SU-DHL-6 (cell line): ENCODE data around the gene WDR86.
A peak's percentile ranks its signal among the peaks of the same experiment; 100 is the strongest.

Experiments
- H2AFZ ChIP-seq: fragments of 200-600 bp; sonication (generic); 2 replicates; pipeline ENCODE4 v1.6.1; 2014; ENCODE audit warnings: low read depth, mild to moderate bottlenecking, moderate library complexity, mixed read lengths, antibody characterized with exemption, low read length; ENCODE audit not compliant: severe bottlenecking
- H3F3A ChIP-seq: fragments of 200-600 bp; shearing (Covaris generic); 2 replicates; pipeline ENCODE4 v1.6.0; 2016; ENCODE audit warnings: antibody characterized with exemption, mild to moderate bottlenecking; ENCODE audit not compliant: insufficient read depth
- H3K27ac ChIP-seq: fragments of 200-600 bp; sonication (generic); 2 replicates; pipeline ENCODE4 v1.5.1; 2016; ENCODE audit warnings: low read depth, mild to moderate bottlenecking, low read length, moderate library complexity, mixed read lengths
- H3K27me3 ChIP-seq: fragments of 200-600 bp; sonication (generic), shearing (Covaris generic); 2 replicates; pipeline ENCODE4 v1.6.0; 2014; ENCODE audit warnings: mild to moderate bottlenecking, low read length
- H3K36me3 ChIP-seq: fragments of 200-600 bp; sonication (generic); 2 replicates; pipeline ENCODE4 v1.6.1; 2014; ENCODE audit warnings: mild to moderate bottlenecking, low read length, mixed read lengths
- H3K4me2 ChIP-seq: fragments of 300-600, 200-600 bp; shearing (Covaris generic), sonication (generic); 2 replicates; pipeline ENCODE4 v1.6.0; 2014; ENCODE audit warnings: low read length, low read depth, mild to moderate bottlenecking; ENCODE audit not compliant: poor library complexity, severe bottlenecking
- H3K4me3 ChIP-seq: fragments of 200-600 bp; sonication (generic); 2 replicates; pipeline ENCODE4 v1.5.1; 2014; ENCODE audit warnings: antibody characterized with exemption, low read length, mild to moderate bottlenecking, mixed read lengths; ENCODE audit not compliant: insufficient read depth, poor library complexity, severe bottlenecking
- H3K79me2 ChIP-seq: fragments of 200-600 bp; sonication (generic); 2 replicates; pipeline ENCODE4 v1.6.1; 2014; ENCODE audit warnings: mild to moderate bottlenecking, low read length, moderate library complexity; ENCODE audit not compliant: insufficient read depth
- H3K9ac ChIP-seq: fragments of 200-600 bp; sonication (generic); 2 replicates; pipeline ENCODE4 v1.7.0; 2014; ENCODE audit warnings: mild to moderate bottlenecking, low read length
- H3K9me2 ChIP-seq: fragments of 200-600 bp; sonication (generic); replicated peaks from 2 replicates; pipeline ENCODE4 v1.6.1; 2014; ENCODE audit warnings: low read length; ENCODE audit not compliant: insufficient read depth
- H3K9me3 ChIP-seq: fragments of 200-600 bp; sonication (generic); 2 replicates; pipeline ENCODE4 v1.6.1; 2014; ENCODE audit warnings: low read length, mixed read lengths; ENCODE audit not compliant: insufficient read depth
- H4K20me1 ChIP-seq: fragments of 200-600 bp; sonication (generic); 2 replicates; pipeline ENCODE4 v1.6.1; 2014; ENCODE audit warnings: low read depth, mild to moderate bottlenecking, antibody characterized with exemption, low read length, moderate library complexity, mixed read lengths
- EZH2phosphoT487 ChIP-seq: fragments of 200-600 bp; sonication (generic), shearing (Covaris generic); conservative IDR thresholded peaks from 2 replicates; pipeline ENCODE4 v1.6.1; 2018; ENCODE audit warnings: mild to moderate bottlenecking, antibody characterized with exemption, low read length, moderate library complexity, mixed read lengths
- TF ChIP-seq, protein P1 (sequence below): fragments of 200-600 bp; sonication (generic); IDR thresholded peaks from one replicate; pipeline ENCODE4 v1.5.1; 2017; ENCODE audit warnings: antibody characterized with exemption, mild to moderate bottlenecking, low read length, moderate library complexity; ENCODE audit not compliant: insufficient read depth, poor library complexity, severe bottlenecking

WDR86 gene

DNA sequence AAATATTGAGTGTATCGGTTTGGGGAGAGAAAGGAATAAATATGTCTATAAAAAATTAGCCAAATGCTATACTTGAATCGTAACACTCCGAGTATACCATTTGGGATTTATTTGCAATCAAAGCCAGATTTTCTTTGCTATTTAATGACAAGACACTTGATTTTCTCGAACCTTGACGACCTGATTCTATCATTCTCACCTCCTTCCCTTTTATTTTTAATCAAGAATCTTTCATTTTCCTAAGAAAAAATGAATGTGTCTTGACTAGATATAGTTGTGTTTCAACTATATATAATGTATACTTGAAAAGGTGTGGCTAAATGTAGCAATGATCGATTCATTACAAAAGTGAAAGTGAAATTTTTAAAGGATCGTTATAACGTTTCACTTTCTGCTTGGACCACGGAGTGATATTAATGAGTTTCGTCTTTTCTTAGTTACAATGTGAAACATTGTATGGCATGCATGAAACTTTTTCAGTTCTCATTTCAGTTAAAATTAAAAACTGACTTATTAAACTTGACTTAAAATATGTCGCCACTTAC lies 67.7 kb downstream of the WDR86 start:
- Histone ChIP-seq H3K27ac (peak overlapping the region; percentile 49), H2AFZ (peak overlapping the region; percentile 83), H3K36me3 (no peaks in the 10 kb centered on the region; the same call in 1 of the 2 replicates), H4K20me1 (no peaks in the 10 kb centered on the region), H3K9me3 (no peaks in the 10 kb centered on the region), H3K4me2 (peak overlapping the region; percentile 97), H3K9ac (peak overlapping the region; percentile 77), H3K9me2 (no peaks in the 10 kb centered on the region), H3F3A (peaks cover 46% of the 10 kb centered on the region), H3K27me3 (no peaks in the 10 kb centered on the region), H3K79me2 (peaks cover 18% of the 10 kb centered on the region), H3K4me3 (peak overlapping the region; percentile 82)
- no peak for TF ChIP-seq EZH2phosphoT487
- TF ChIP-seq, protein P1, sequence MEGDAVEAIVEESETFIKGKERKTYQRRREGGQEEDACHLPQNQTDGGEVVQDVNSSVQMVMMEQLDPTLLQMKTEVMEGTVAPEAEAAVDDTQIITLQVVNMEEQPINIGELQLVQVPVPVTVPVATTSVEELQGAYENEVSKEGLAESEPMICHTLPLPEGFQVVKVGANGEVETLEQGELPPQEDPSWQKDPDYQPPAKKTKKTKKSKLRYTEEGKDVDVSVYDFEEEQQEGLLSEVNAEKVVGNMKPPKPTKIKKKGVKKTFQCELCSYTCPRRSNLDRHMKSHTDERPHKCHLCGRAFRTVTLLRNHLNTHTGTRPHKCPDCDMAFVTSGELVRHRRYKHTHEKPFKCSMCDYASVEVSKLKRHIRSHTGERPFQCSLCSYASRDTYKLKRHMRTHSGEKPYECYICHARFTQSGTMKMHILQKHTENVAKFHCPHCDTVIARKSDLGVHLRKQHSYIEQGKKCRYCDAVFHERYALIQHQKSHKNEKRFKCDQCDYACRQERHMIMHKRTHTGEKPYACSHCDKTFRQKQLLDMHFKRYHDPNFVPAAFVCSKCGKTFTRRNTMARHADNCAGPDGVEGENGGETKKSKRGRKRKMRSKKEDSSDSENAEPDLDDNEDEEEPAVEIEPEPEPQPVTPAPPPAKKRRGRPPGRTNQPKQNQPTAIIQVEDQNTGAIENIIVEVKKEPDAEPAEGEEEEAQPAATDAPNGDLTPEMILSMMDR = no peak

DNA sequence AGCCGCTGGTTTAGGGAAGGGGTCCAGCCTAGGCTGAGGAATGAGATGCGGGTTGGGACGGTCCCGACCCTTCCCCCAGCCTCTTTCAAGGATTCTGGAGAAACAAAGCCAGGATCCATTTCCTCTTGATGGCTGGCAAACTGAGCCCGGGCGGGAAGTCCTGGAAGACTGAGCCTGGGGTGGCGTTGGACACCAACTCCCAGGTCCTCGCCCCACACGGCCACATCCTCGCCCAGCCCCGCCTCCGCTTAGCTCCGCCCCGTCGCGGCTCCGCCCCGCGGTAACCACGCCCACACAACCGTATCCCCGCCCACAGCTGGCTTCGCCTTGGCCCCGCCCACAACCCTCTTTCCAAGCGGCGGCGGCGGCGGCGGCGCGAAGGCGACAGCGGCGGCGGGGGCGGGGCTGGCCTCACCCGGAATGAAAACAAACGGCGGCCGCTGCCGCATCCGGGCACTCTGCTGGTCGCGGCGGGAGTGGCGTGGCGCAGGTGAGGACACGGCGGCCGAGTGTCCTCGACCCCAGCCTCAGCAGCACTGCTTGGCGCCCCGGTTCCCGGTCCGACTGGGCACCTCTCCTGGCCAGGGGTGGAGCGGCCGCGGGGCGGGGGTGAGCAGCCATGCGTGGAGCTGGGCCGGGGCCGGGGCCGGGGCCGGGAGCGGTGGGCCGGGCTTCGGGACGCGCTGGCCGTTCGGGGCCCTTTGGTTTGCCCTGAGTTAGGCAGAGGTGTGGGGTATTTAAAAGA lies 68.3 kb downstream of the WDR86 start, which contains the start of gene NUB1:
Gene NUB1, plus strand, starts transcription at position 456 of the 745 bp plus-strand sequence. CDS start 3,538 bp downstream, outside the sequence.
- H3K27ac ChIP-seq = peak within 1 kb of the TSS; percentile 49
- H2AFZ ChIP-seq = peak within 1 kb of the TSS; percentile 83
- H3K9ac ChIP-seq = peak within 1 kb of the TSS; percentile 77
- no peaks in the 10 kb centered on the region for H3K9me2 ChIP-seq
- no peaks in the 10 kb centered on the region for H3K27me3 ChIP-seq
- peaks cover 18% of the 10 kb centered on the region for H3K79me2 ChIP-seq
- no peaks in the 10 kb centered on the region for H4K20me1 ChIP-seq
- peak within 1 kb of the TSS; percentile 97 for H3K4me2 ChIP-seq
- no peaks in the 10 kb centered on the region; the same call in 1 of the 2 replicates for H3K36me3 ChIP-seq
- TF ChIP-seq EZH2phosphoT487 = no peak
- no peaks in the 10 kb centered on the region for H3K9me3 ChIP-seq
- H3F3A ChIP-seq = peaks cover 44% of the 10 kb centered on the region
- peak within 1 kb of the TSS; percentile 82 for H3K4me3 ChIP-seq

GRCh38 chr7:151340794-151341356 lies 69.0 kb downstream of the WDR86 start:
- Histone ChIP-seq H3K4me3 (no peak overlapping the region), H3K27ac (no peak overlapping the region)

More at GRCh38 chr7:151340794-151341356, 69.0 kb downstream of the WDR86 start:
- H3F3A ChIP-seq = peaks cover 40% of the 10 kb centered on the region
- H3K4me2 ChIP-seq = peak overlapping the region; percentile 25
- no peaks in the 10 kb centered on the region for H3K27me3 ChIP-seq
- no peaks in the 10 kb centered on the region for H4K20me1 ChIP-seq
- TF ChIP-seq, protein P1 = no peak
- TF ChIP-seq EZH2phosphoT487 = no peak
- H2AFZ ChIP-seq = no peak overlapping the region
- no peak overlapping the region for H3K9ac ChIP-seq
- H3K79me2 ChIP-seq = peaks cover 18% of the 10 kb centered on the region
- H3K36me3 ChIP-seq = no peaks in the 10 kb centered on the region; the same call in 1 of the 2 replicates
- no peaks in the 10 kb centered on the region for H3K9me2 ChIP-seq
- H3K9me3 ChIP-seq = no peaks in the 10 kb centered on the region
